Lower lobe of right lung (tissue), 2 donors: Measurements from ENCODE around the gene ST8SIA5. TPM values are rescaled to one million over a fixed set of nuclear protein-coding genes. Genes with fewer than 3 reads are reported as not detected.

Experiments
- ATAC-seq, 2 donors: fragments of 200-7000 bp; cut with Tn5 transposase; one replicate each; pipeline ENCODE4 v1.9.1; 2020 to 2022; ENCODE audit warnings: mild to moderate bottlenecking in 2 of 2, moderate library complexity in 2 of 2
- DNase-seq: peaks from one replicate; pipeline ENCODE4 v3.0.0-alpha.2; 2020
- H3K27ac ChIP-seq: fragments of 200-600 bp; one replicate; pipeline ENCODE4 v1.8.0; 2022
- H3K27me3 ChIP-seq: fragments of 200-600 bp; one replicate; pipeline ENCODE4 v1.8.0; 2022; ENCODE audit warnings: low read depth
- H3K36me3 ChIP-seq: fragments of 200-600 bp; one replicate; pipeline ENCODE4 v1.8.0; 2022; ENCODE audit warnings: mild to moderate bottlenecking
- H3K4me1 ChIP-seq: fragments of 200-600 bp; one replicate; pipeline ENCODE4 v1.8.0; 2022
- H3K4me3 ChIP-seq: fragments of 200-600 bp; one replicate; pipeline ENCODE4 v1.8.0; 2022; ENCODE audit warnings: mild to moderate bottlenecking
- H3K9me3 ChIP-seq: fragments of 200-600 bp; one replicate; pipeline ENCODE4 v1.8.0; 2022
- intact Hi-C: fragments of 100-400 bp; cut with DNase I; formaldehyde crosslinking; loops from one replicate; pipeline ENCODE4 v1.11.0; 2022
- total RNA-seq: library from RNA; stranded (reverse); fragmentation: NEBNext Ultra II Directional; extraction: Animal tissue kit (Norgen Biotek cat#: 25700); gene quantifications from one replicate; pipeline ENCODE4 v1.2.1, GENCODE V29; 2021
- TF ChIP-seq, protein P1 (sequence below): fragments of 200-600 bp; IDR thresholded peaks from one replicate; pipeline ENCODE4 v1.8.0; 2022; ENCODE audit warnings: antibody characterized with exemption, mild to moderate bottlenecking
- donor health status: DM: no; HTN: yes; CAD: no; lungs with severe emphysema.

ST8SIA5 gene
- total RNA-seq, 1 donor from 2014 or later: not detected

DNA sequence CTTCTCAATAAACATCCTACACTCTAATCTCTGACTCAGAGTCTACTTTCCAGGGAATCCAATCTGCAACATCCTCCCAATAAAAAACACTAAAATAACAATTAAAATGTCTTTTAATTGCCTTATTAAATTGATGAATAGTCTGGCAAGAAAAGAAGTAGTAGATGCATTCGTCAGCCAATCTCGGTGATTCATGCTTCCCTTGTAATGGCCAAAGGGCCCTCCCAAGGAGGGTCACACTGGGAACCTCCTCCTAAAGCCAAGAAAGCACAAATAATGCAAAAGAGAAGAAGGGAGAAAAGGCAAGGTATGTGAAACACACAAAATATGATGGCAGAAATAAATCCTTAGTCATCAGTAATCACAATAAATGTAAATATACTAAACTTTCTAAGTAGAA lies 16.8 kb downstream of the ST8SIA5 start:
- H3K27ac ChIP-seq: no peak overlapping the region
- H3K27me3 ChIP-seq: peaks cover 4% of the 10 kb centered on the region
- no peak for DNase-seq
- no peaks in the 10 kb centered on the region for H3K36me3 ChIP-seq
- TF ChIP-seq, protein P1, sequence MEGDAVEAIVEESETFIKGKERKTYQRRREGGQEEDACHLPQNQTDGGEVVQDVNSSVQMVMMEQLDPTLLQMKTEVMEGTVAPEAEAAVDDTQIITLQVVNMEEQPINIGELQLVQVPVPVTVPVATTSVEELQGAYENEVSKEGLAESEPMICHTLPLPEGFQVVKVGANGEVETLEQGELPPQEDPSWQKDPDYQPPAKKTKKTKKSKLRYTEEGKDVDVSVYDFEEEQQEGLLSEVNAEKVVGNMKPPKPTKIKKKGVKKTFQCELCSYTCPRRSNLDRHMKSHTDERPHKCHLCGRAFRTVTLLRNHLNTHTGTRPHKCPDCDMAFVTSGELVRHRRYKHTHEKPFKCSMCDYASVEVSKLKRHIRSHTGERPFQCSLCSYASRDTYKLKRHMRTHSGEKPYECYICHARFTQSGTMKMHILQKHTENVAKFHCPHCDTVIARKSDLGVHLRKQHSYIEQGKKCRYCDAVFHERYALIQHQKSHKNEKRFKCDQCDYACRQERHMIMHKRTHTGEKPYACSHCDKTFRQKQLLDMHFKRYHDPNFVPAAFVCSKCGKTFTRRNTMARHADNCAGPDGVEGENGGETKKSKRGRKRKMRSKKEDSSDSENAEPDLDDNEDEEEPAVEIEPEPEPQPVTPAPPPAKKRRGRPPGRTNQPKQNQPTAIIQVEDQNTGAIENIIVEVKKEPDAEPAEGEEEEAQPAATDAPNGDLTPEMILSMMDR: no peak
- intact Hi-C loops: no loop called here
- no peak for ATAC-seq
- no peaks in the 10 kb centered on the region for H3K4me1 ChIP-seq
- peaks cover 7% of the 10 kb centered on the region for H3K9me3 ChIP-seq
- no peak overlapping the region for H3K4me3 ChIP-seq

DNA sequence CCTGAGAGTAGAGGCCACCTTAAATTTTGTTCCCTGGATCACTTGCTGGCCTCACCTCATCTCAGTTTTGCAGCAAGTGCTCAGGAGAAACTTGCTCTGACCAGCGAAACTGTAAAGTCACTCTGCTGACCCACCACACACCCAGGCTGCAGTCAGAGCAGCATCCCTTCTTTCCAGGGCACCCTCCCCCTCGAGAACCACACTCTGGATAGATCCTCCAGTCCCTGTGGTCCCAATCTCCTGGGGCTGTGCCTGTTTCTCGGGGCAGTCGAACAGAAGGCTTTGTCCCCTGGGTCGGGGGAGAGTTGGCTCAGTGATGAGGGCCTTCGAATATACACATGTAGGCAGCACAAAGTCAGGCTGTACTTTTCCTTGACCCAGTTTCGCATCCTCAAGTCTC lies 18.4 kb downstream of the ST8SIA5 start:
- Histone ChIP-seq H3K27ac (no peak overlapping the region), H3K4me3 (no peak overlapping the region), H3K4me1 (no peaks in the 10 kb centered on the region), H3K9me3 (peaks cover 7% of the 10 kb centered on the region), H3K27me3 (peaks cover 4% of the 10 kb centered on the region), H3K36me3 (no peaks in the 10 kb centered on the region)
- TF ChIP-seq, protein P1: no peak
- DNase-seq (no peak), ATAC-seq (no peak)
- intact Hi-C loops: no loop called here

DNA sequence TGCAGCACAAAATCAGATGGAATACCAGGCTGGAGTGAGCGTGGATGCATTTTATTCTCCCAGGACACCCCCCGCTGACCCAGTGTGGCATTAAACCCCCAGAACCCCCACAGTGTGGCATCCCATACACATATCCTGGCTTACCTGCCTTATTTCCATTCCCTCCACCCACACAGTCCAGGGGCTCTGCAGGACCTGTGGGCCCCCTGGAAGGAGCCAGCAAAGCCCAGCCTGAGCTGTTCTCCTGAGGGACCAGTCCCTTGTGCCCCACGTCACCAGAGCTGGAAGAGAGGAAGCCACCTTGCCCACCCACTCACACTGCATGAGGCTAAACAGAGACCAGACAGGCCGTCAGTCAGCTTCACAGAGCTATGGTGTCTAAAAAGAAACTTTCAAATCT lies 20.1 kb downstream of the ST8SIA5 start:
- H3K27me3 ChIP-seq: peaks cover 4% of the 10 kb centered on the region
- no peaks in the 10 kb centered on the region for H3K4me1 ChIP-seq
- no peak overlapping the region for H3K4me3 ChIP-seq
- no peak overlapping the region for H3K27ac ChIP-seq
- intact Hi-C loops: no loop called here
- TF ChIP-seq, protein P1: no peak
- ATAC-seq: no peak
- DNase-seq: no peak
- no peaks in the 10 kb centered on the region for H3K36me3 ChIP-seq
- H3K9me3 ChIP-seq: peaks cover 7% of the 10 kb centered on the region

DNA sequence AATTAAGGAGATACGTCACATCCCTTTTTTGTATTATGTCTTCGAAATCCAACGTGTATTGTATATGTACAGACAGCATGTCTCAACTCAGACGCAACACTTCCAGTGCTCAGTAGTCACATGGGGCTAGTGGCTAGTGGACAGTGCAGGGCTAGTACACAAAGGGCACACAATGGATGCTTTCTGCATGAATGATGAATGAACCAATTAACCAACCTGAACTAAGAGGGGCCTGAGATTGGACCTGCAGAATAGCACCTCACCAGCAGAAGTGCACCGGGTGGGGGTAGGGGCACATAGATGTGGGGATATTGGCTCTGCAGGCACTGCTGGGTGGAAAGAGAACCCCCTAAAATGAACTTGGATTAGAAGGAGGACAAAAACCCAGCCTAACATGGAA lies 20.7 kb downstream of the ST8SIA5 start:
- intact Hi-C loops: no loop called here
- Histone ChIP-seq H3K4me3 (no peak overlapping the region), H3K4me1 (no peaks in the 10 kb centered on the region), H3K27me3 (peaks cover 3% of the 10 kb centered on the region), H3K27ac (no peak overlapping the region), H3K36me3 (no peaks in the 10 kb centered on the region), H3K9me3 (peaks cover 11% of the 10 kb centered on the region)
- ATAC-seq: no peak
- DNase-seq: no peak
- TF ChIP-seq, protein P1: no peak

DNA sequence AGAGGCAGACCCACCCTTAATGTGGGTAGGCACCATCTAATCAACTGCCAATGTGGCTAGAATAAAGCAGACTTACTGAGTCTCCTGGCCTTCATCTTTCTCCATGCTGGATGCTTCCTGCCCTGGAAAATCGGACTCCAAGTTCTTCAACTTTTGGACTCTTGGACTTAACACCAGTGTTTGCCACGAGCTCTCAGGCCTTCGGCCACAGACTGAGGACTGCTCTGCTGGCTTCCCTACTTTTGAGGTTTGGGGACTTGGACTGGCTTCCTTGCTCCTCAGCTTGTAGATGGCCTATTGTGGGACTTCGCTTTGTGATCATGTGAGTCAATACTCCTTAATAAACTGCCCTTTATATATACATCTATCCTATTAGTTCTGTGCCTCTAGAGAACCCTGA lies 21.9 kb downstream of the ST8SIA5 start:
- H3K9me3 ChIP-seq: peaks cover 16% of the 10 kb centered on the region
- intact Hi-C loops: no loop called here
- no peak for DNase-seq
- no peaks in the 10 kb centered on the region for H3K36me3 ChIP-seq
- no peaks in the 10 kb centered on the region for H3K27me3 ChIP-seq
- ATAC-seq: no peak
- H3K4me1 ChIP-seq: no peaks in the 10 kb centered on the region
- no peak overlapping the region for H3K4me3 ChIP-seq
- TF ChIP-seq, protein P1: no peak
- no peak overlapping the region for H3K27ac ChIP-seq

DNA sequence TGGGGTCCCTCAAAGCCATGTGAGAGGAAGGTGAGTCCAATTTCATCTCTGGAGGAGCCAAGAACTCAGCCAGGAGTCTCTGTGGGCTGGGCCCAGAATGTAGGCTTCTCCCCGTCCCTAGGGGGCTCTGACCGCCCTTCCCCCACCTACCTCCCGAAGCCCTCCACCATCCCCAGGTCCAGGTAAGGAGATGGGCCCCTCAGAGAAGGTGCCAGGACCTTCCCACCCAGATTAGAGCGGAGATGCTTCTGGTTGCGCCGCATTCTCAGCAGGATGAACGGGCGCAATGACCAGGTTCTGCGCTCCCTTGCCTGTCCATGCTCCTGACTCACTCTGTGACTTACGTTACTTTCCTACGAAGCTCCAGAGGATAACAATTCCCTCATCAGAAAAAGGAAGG lies 23.0 kb downstream of the ST8SIA5 start:
- intact Hi-C loops: no loop called here
- H3K4me1 ChIP-seq: no peaks in the 10 kb centered on the region
- H3K36me3 ChIP-seq: no peaks in the 10 kb centered on the region
- no peak overlapping the region for H3K4me3 ChIP-seq
- ATAC-seq (no peak), DNase-seq (no peak)
- TF ChIP-seq, protein P1: no peak
- H3K27me3 ChIP-seq: no peaks in the 10 kb centered on the region
- peaks cover 21% of the 10 kb centered on the region for H3K9me3 ChIP-seq
- H3K27ac ChIP-seq: no peak overlapping the region
